SH-SY5Y (cell line): ENCODE data around the gene CHRND.

Experiments used
- GATA2 ChIP-seq: IDR thresholded peaks from 2 replicates; pipeline ENCODE4 v1.6.1; 2011; ENCODE audit warnings: mild to moderate bottlenecking, low read depth, low read length
- GATA3 ChIP-seq: IDR thresholded peaks from 2 replicates; pipeline ENCODE4 v1.6.1; 2011; ENCODE audit warnings: low read depth, mild to moderate bottlenecking, low read length, moderate library complexity

- no peak for TF ChIP-seq GATA2
- no peak for TF ChIP-seq GATA3
These were observed 11.1 kb downstream of the CHRND start for GRCh38 chr2:232537079-232537478.
